Measurements from ENCODE around the gene OR2A12. TPM values are rescaled to one million over a fixed set of nuclear protein-coding genes. Genes with fewer than 3 reads are reported as not detected.
"Not testable (repeated sequence)": the region's sequence is repeated elsewhere in the genome, so short reads cannot be mapped to it uniquely, and the experiment has no call there.

OR2A12 gene
- total RNA-seq, 1 donor from 2014 or later = not detected

DNA sequence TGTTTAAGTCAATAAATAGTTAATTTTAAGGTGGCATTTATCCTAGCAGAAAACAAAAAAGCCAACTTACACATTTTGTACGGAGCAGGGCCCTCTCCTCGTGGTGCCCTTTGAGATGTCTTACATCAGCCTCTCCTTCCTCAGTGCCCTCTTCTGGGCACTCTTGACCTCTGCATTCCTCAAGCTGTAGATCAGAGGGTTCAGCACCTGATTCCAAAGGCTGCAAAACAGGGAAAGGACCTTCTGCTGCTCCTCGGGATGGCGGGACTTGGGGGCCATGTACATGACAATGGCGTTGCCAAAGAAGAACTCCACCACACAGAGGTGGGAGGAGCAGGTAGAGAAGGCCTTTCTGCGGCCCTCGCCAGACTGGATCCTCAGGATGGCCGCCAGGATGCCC is 32.3 kb downstream of the OR2A12 start:
- intact Hi-C loops (cut with micrococcal nuclease) = no loop called here

GRCh38 chr7:144122876-144123275 is 36.8 kb downstream of the OR2A12 start, which contains the start of gene OR2A14:
Gene OR2A14, plus strand, starts transcription at chr7:144123176. Its CDS starts 5,937 bp downstream, at chr7:144129113.
- intact Hi-C loops (cut with micrococcal nuclease) = no loop called here

DNA sequence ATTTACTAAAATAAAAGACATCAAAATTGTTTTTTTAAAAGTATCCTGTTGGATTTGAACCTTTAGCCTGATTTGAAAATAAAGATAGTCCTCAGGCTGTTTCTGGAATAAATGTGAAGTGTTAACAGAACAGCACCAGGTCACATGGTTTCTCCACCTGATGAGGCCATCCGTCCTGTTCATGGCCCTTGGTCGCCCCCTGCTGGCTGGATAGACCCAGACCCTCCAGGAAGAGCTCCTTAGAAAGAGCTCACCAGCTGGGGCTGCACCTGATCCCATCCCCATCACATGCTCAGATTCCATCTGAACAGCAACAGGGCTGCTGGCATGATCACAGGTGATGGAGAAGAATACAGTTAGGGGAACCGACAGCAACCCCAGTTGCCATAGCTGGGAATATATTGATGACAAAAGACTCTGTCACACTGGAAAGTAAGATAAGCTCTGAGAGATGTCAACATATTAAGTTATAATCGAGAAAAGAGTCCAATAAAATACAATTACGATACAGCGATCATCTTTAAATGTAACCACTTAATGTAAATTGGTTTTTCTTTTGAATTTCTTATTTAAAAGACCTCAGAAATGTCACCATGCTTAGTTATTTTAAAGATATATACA is 41.7 kb downstream of the OR2A12 start:
- intact Hi-C loops (cut with micrococcal nuclease) = no loop called here

DNA sequence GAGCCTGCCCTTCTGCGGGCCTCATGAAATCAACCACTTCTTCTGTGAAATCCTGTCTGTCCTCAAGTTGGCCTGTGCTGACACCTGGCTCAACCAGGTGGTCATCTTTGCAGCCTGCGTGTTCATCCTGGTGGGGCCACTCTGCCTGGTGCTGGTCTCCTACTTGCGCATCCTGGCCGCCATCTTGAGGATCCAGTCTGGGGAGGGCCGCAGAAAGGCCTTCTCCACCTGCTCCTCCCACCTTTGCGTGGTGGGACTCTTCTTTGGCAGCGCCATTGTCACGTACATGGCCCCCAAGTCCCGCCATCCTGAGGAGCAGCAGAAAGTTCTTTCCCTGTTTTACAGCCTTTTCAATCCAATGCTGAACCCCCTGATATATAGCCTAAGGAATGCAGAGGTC is 43.5 kb downstream of the OR2A12 start:
- intact Hi-C loops (cut with micrococcal nuclease) = not testable (repeated sequence)

GRCh38 chr7:144130730-144131129 is 44.7 kb downstream of the OR2A12 start:
- intact Hi-C loops (cut with micrococcal nuclease) = no loop called here

- intact Hi-C loops (cut with micrococcal nuclease) = no loop called here
Observed at GRCh38 chr7:144132262-144132661, 46.2 kb downstream of the OR2A12 start.

DNA sequence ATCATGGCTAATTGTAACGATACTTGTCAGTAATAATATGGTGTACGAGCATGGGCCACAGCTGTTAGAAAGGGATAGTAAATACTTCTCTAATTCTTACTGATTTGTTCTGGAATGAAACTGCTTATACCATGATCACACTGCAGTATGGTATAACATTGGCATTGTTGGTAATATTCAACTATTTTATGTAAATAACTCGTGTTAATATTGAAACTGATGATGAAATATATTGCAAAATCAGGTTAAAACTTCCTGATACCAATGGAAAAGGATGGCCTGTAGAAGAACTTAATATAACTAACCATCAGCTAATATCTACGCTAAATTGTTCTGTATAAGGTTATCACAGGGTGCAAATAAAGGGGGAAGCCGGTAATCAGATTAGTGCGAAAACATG is 47.2 kb downstream of the OR2A12 start:
- intact Hi-C loops (cut with micrococcal nuclease) = no loop called here

DNA sequence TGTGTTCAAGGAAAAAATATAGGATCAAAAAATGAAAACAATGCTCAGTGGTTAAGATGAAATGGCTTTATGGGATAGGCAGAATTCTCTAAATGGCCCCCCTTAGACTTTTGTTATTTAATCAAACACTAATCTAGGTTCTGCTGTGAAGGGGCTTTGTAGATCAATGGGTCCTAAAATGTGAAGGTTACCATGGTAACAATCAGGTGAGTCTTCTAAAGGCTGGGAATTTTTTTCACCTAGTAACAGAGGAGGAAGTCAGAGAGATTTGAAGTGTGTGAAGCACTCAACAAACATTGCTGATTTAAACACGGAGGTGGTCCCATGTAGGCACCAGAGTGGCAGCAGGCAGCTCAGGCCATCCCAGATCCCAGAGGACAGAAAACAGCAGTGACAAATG is 48.0 kb downstream of the OR2A12 start:
- intact Hi-C loops (cut with micrococcal nuclease) = no loop called here

GRCh38 chr7:144137501-144137900 is 51.4 kb downstream of the OR2A12 start:
- intact Hi-C loops (cut with micrococcal nuclease) = no loop called here

GRCh38 chr7:144142187-144142586 is 56.1 kb downstream of the OR2A12 start:
- intact Hi-C loops (cut with micrococcal nuclease) = no loop called here

DNA sequence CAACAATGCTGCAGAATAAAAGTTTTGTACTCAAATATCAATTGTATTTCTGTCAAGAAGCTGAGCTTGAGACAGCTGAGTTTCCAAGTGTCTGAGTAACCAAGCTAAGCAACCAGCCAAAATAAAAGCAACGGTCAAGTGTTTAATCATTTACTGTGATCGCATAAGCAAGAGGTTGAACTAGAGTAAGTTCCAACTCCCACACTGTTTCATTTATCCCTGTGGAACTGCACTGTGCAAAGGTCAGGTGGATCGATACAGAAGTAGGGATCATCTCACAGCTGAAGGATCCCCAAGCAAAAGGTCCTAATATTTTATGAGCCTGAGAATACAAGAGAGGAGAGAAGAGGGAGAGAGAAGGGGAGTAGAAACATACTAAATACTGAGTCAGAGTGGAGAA is 58.3 kb downstream of the OR2A12 start:
- intact Hi-C loops (cut with micrococcal nuclease) = no loop called here

DNA sequence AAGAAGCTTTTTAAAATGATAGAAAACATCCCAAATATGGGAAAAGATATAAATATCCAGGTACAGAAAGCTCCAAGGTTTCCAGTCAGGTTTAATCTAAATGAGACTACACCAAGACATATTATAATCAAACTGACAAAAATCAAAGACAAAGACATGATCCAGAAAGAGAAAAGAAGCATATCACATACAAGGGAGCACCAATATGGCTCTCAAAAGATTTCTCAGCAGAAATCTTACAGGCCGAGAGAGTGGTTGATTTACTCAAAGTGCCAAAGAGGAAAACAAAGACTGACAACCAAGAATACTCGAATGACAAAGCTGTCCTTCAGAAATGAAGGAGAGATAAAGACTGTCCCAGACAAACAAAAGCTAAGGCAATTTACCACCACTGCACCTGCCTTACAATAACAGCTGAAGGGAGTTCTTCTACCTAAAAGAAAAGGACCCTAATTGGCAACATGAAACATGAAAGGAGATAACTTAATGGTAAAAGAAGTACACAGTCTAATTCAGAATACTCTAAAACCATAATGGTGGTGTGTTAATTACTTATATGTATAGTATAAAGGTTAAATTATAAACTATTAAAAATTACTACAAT is 62.2 kb downstream of the OR2A12 start:
- intact Hi-C loops (cut with micrococcal nuclease) = no loop called here

Other genes starting within 250 kb of the OR2A12 start
- gene TCAF1, start 184.1 kb upstream of the OR2A12 start, total RNA-seq = 15.7 and 16.0 TPM in 2 replicates
- not detected in 2 replicates for gene OR2F2, start 151.0 kb upstream of the OR2A12 start, total RNA-seq
- gene OR2F1, start 131.4 kb upstream of the OR2A12 start, total RNA-seq = not detected in 2 replicates
- gene OR6B1, start 86.0 kb upstream of the OR2A12 start, total RNA-seq = not detected in 2 replicates
- gene OR2A5, start 37.3 kb upstream of the OR2A12 start, total RNA-seq = not detected in 2 replicates
- gene OR2A25, start 16.5 kb upstream of the OR2A12 start, total RNA-seq = not detected in 2 replicates
- gene OR2A2, start 23.3 kb downstream of the OR2A12 start, total RNA-seq = not detected in 2 replicates
- gene OR2A14, start 36.9 kb downstream of the OR2A12 start, total RNA-seq = not detected in 2 replicates
- 2.3 and 2.4 TPM in 2 replicates for gene CTAGE4, start 97.2 kb downstream of the OR2A12 start, total RNA-seq
- gene ARHGEF35, start 109.6 kb downstream of the OR2A12 start, total RNA-seq = 3.6 and 3.9 TPM in 2 replicates
- 0.16 TPM in 1 of 2 replicates, not detected in the other for gene OR2A42, start 153.3 kb downstream of the OR2A12 start, total RNA-seq
- gene OR2A7, start 178.5 kb downstream of the OR2A12 start, total RNA-seq = 3.9 TPM in 2 replicates
- gene CTAGE8, start 183.0 kb downstream of the OR2A12 start, total RNA-seq = 0.98 and 1.7 TPM in 2 replicates
- gene OR2A1, start 226.1 kb downstream of the OR2A12 start, total RNA-seq = 0.09 TPM in 1 of 2 replicates, not detected in the other